H1 (cell line): ENCODE data around the gene PRKCH. TPM values are rescaled to one million over a fixed set of nuclear protein-coding genes. Genes with fewer than 3 reads are reported as not detected.

ENCODE experiments used
- SP2 ChIP-seq: IDR thresholded peaks from 2 replicates; pipeline ENCODE4 v1.6.1; 2012; ENCODE audit warnings: mild to moderate bottlenecking, low read length, inconsistent platforms
- USF2 ChIP-seq: IDR thresholded peaks from 2 replicates; pipeline ENCODE4 v1.6.1; 2011; ENCODE audit warnings: low read length, improper control_type of control experiment
- polyA plus RNA-seq, 7 experiments: library from polyadenylated mRNA; depleted of rRNA in 3 of 7; stranded (reverse) in 5 of 7; unstranded in 2 of 7; fragments of >200 nt in 5 of 7; fragments of 200-250 nt in 2 of 7; gene quantifications; 1 replicate in 5 of 7; 2 replicates in 1 of 7; 4 replicates in 1 of 7; pipeline versions ENCODE4 v1.2.1 to v1.2.3, GENCODE V29; 2011 to 2013; ENCODE audit warnings: missing spikeins in 2 of 7, mixed read lengths in 2 of 7
- total RNA-seq: library from RNA; stranded (reverse); fragmentation: NEBNext Ultra II Directional; extraction: Animal tissue kit (Norgen Biotek cat#: 25700); gene quantifications from 2 replicates; pipeline ENCODE4 v1.2.1, GENCODE V29; 2021

Gene PRKCH
- total and polyA plus RNA-seq, 2 of the 8 experiments (the other 6 are each of a cell fraction or from before 2014, with no cell fraction given), result 6.4 to 7.0 TPM

- TF ChIP-seq USF2, result no peak
- TF ChIP-seq SP2, result no peak
Measured at GRCh38 chr14:61476754-61477410, 155.5 kb downstream of the PRKCH start (continued).
